Common myeloid progenitor, CD34-positive (primary cell): Measurements from ENCODE around the gene TTC34. TPM values are rescaled to one million over a fixed set of nuclear protein-coding genes. Genes with fewer than 3 reads are reported as not detected.

ENCODE experiments used
- CTCF ChIA-PET: fragments of 350-600 bp; sonication (Branson Sonifier 250); formaldehyde crosslinking; loops from one replicate; lab custom pipeline; 2021; ENCODE audit warnings: antibody characterized with exemption; lab: Charles Lee
- POLR2A ChIA-PET: fragments of 350-600 bp; sonication (Branson Sonifier 250); formaldehyde crosslinking; loops from one replicate; lab custom pipeline; 2021; ENCODE audit warnings: antibody characterized with exemption; lab: Charles Lee
- DNase-seq, 3 donors: peaks; one replicate each; pipeline versions ENCODE4 v3.0.0 to v3.0.0-alpha.2; 2013
- H3K27ac ChIP-seq, 2 experiments: 1 replicate in 1 of 2; 2 replicates in 1 of 2; pipeline ENCODE4 v1.7.0; 2013; ENCODE audit warnings: inconsistent platforms in 2 of 2, low read length in 2 of 2, mild to moderate bottlenecking in 2 of 2, low read depth in 1 of 2, moderate library complexity in 1 of 2; ENCODE audit not compliant: severe bottlenecking in 2 of 2, insufficient read depth in 1 of 2, poor library complexity in 1 of 2
- H3K27me3 ChIP-seq, 5 experiments: replicated peaks in 2 of 5; 1 replicate in 3 of 5; 2 replicates in 2 of 5; pipeline versions ENCODE4 v1.6.1 to v1.7.0; 2013; ENCODE audit warnings: low read length in 4 of 5, mild to moderate bottlenecking in 2 of 5, moderate library complexity in 2 of 5, inconsistent platforms in 1 of 5; ENCODE audit not compliant: insufficient read depth in 5 of 5, control insufficient read depth in 4 of 5
- H3K36me3 ChIP-seq, 4 experiments: 1 replicate in 2 of 4; 2 replicates in 2 of 4; pipeline versions ENCODE4 v1.6.1 to v1.7.0; 2013; ENCODE audit warnings: low read length in 3 of 4, control low read depth in 1 of 4, mild to moderate bottlenecking in 1 of 4; ENCODE audit not compliant: control insufficient read depth in 4 of 4, insufficient read depth in 4 of 4
- H3K4me1 ChIP-seq, 4 experiments: 1 replicate in 3 of 4; 2 replicates in 1 of 4; pipeline versions ENCODE4 v1.6.1 to v1.7.1; 2013; ENCODE audit warnings: low read length in 3 of 4, mild to moderate bottlenecking in 3 of 4, control low read depth in 1 of 4, inconsistent platforms in 1 of 4, moderate library complexity in 1 of 4; ENCODE audit not compliant: control insufficient read depth in 4 of 4, insufficient read depth in 4 of 4; ENCODE audit errors: control extremely low read depth in 1 of 4
- H3K4me3 ChIP-seq, 7 experiments: 1 replicate in 4 of 7; 2 replicates in 3 of 7; pipeline versions ENCODE4 v1.5.1 to v1.7.0; 2013; ENCODE audit warnings: mild to moderate bottlenecking in 7 of 7, low read length in 6 of 7, moderate library complexity in 6 of 7, inconsistent platforms in 2 of 7, low read depth in 2 of 7, control low read depth in 1 of 7; ENCODE audit not compliant: insufficient read depth in 4 of 7, control insufficient read depth in 1 of 7; ENCODE audit errors: extremely low read depth in 1 of 7
- H3K9me3 ChIP-seq, 5 experiments: 1 replicate in 4 of 5; 2 replicates in 1 of 5; pipeline versions ENCODE4 v1.6.1 to v1.7.1; 2013; ENCODE audit warnings: low read length in 4 of 5, mild to moderate bottlenecking in 2 of 5, inconsistent platforms in 1 of 5, low read depth in 1 of 5, moderate library complexity in 1 of 5; ENCODE audit not compliant: control insufficient read depth in 4 of 5, insufficient read depth in 2 of 5; ENCODE audit errors: control extremely low read depth in 1 of 5
- WGBS: methylation state at CpG from one replicate; pipeline ENCODE4 v1.1.5; 2013; ENCODE audit not compliant: insufficient coverage; 5-methylcytosine and 5-hydroxymethylcytosine counted together
- polyA plus RNA-seq: library from polyadenylated mRNA; unstranded; fragments of 120-200 nt; gene quantifications from one replicate; pipeline ENCODE4 v1.2.1, GENCODE V29; 2013

The TTC34 gene
- polyA plus RNA-seq, result 0.86 TPM

GRCh38 chr1:2801535-2802291, at the start of gene TTC34:
Gene TTC34, minus strand, starts transcription at chr1:2801693. Its CDS starts 866 bp downstream, at chr1:2800827.
- Histone ChIP-seq H3K27me3 (peaks cover 0 to 42% (median 0%) of the 10 kb centered on the region in 5 experiments), H3K4me3 (no peak within 1 kb of the TSS), H3K4me1 (peaks cover 0 to 5% (median 2%) of the 10 kb centered on the region in 4 experiments), H3K9me3 (no peaks in the 10 kb centered on the region), H3K27ac (no peak within 1 kb of the TSS), H3K36me3 (no peaks in the 10 kb centered on the region)
- POLR2A ChIA-PET, result no interaction called here
- WGBS, result 30% methylated on average over 12 of the region's 21 CpGs
- CTCF ChIA-PET, result interaction anchor here (1.1 to 1.4 kb wide), 4 partner anchors 9 to 21 kb away, joined by 3 to 4 read pairs (median 3); no protein-coding TSS in a partner anchor
- peak; percentile 44 to 78 (median 74) for DNase-seq

- WGBS, result 97% methylated on average over 16 of the region's 17 CpGs
- H3K27ac ChIP-seq, result no peak overlapping the region
- ChIA-PET CTCF (no interaction called here), POLR2A (no interaction called here)
- H3K4me3 ChIP-seq, result no peak overlapping the region
- no peaks in the 10 kb centered on the region for H3K27me3 ChIP-seq
- H3K36me3 ChIP-seq, result no peaks in the 10 kb centered on the region
- no peak for DNase-seq
- no peaks in the 10 kb centered on the region for H3K9me3 ChIP-seq
- H3K4me1 ChIP-seq, result peaks cover 0 to 36% (median 24%) of the 10 kb centered on the region in 4 experiments
These were observed 49.0 kb upstream of the TTC34 start for GRCh38 chr1:2850502-2850901.

GRCh38 chr1:2848006-2848670, 46.6 kb upstream of the TTC34 start:
- no peak overlapping the region for H3K27ac ChIP-seq
- no peak overlapping the region for H3K4me3 ChIP-seq
- WGBS, result 96% methylated on average over 9 of the region's 16 CpGs
- POLR2A ChIA-PET, result no interaction called here
- H3K9me3 ChIP-seq, result no peaks in the 10 kb centered on the region
- peak in 1 of 3 donors; percentile 37 for DNase-seq
- peaks cover 0 to 47% (median 32%) of the 10 kb centered on the region in 4 experiments for H3K4me1 ChIP-seq
- no peaks in the 10 kb centered on the region for H3K27me3 ChIP-seq
- H3K36me3 ChIP-seq, result no peaks in the 10 kb centered on the region
- CTCF ChIA-PET, result interaction anchor here (1.6 to 2.5 kb wide), 2 partner anchors 14 to 19 kb away, joined by 3 to 7 read pairs; no protein-coding TSS in a partner anchor

GRCh38 chr1:2847086-2847985, 45.8 kb upstream of the TTC34 start:
- Histone ChIP-seq H3K36me3 (no peaks in the 10 kb centered on the region), H3K4me1 (peaks cover 0 to 47% (median 32%) of the 10 kb centered on the region in 4 experiments), H3K27ac (no peak overlapping the region), H3K4me3 (no peak overlapping the region), H3K27me3 (no peaks in the 10 kb centered on the region), H3K9me3 (no peaks in the 10 kb centered on the region)
- CTCF ChIA-PET, result interaction anchor here (1.6 to 2.5 kb wide), 2 partner anchors 15 to 19 kb away, joined by 3 to 7 read pairs; no protein-coding TSS in a partner anchor
- WGBS, result 62% methylated on average over 20 of the region's 23 CpGs
- DNase-seq, result peak in 2 of 3 donors; percentile 33 to 49
- POLR2A ChIA-PET, result no interaction called here

GRCh38 chr1:2845869-2846268, 44.4 kb upstream of the TTC34 start:
- Histone ChIP-seq H3K4me3 (no peak overlapping the region), H3K27ac (peak overlapping the region; percentile 82 to 84), H3K27me3 (no peaks in the 10 kb centered on the region), H3K36me3 (no peaks in the 10 kb centered on the region), H3K4me1 (peaks cover 0 to 53% (median 34%) of the 10 kb centered on the region in 4 experiments), H3K9me3 (no peaks in the 10 kb centered on the region)
- ChIA-PET POLR2A (interaction anchor here (0.6 kb wide), 2 partner anchors 24 to 753 kb away, joined by 3 to 4 read pairs; no protein-coding TSS in a partner anchor), CTCF (interaction anchor here (0.8 to 2.5 kb wide), 6 partner anchors 13 to 53 kb away, joined by 3 to 14 read pairs (median 4); no protein-coding TSS in a partner anchor)
- WGBS, result 0% methylated on average over 1 of the region's 9 CpGs
- DNase-seq, result peak; percentile 93 to 97 (median 97)

GRCh38 chr1:2840036-2840809, 38.7 kb upstream of the TTC34 start:
- ChIA-PET POLR2A (no interaction called here), CTCF (interaction anchor here (12.9 kb wide), 1 partner anchor 16 kb away, joined by 83 read pairs; no protein-coding TSS in a partner anchor)
- Histone ChIP-seq H3K27ac (peak overlapping the region in 1 of 2 experiments; percentile 57), H3K9me3 (peaks cover 0 to 2% (median 0%) of the 10 kb centered on the region in 5 experiments), H3K36me3 (no peaks in the 10 kb centered on the region), H3K4me3 (peak overlapping the region in 5 of 7 experiments; percentile 7 to 68 (median 39)), H3K27me3 (no peaks in the 10 kb centered on the region), H3K4me1 (peaks cover 0 to 28% (median 22%) of the 10 kb centered on the region in 4 experiments)
- 8% methylated on average over 13 of the region's 16 CpGs for whole genome bisulfite sequencing
- DNase-seq, result peak; percentile 90 to 96 (median 96)
